Left hindlimb (tissue), 1 donor: Measurements from ENCODE around the gene ELL3.
"Not testable (repeated sequence)": the region's sequence is repeated elsewhere in the genome, so short reads cannot be mapped to it uniquely, and the experiment has no call there.

Experiments used
- DNase-seq: peaks from one replicate; pipeline ENCODE4 v3.0.0-alpha.2; 2018

ELL3 gene, protein sequence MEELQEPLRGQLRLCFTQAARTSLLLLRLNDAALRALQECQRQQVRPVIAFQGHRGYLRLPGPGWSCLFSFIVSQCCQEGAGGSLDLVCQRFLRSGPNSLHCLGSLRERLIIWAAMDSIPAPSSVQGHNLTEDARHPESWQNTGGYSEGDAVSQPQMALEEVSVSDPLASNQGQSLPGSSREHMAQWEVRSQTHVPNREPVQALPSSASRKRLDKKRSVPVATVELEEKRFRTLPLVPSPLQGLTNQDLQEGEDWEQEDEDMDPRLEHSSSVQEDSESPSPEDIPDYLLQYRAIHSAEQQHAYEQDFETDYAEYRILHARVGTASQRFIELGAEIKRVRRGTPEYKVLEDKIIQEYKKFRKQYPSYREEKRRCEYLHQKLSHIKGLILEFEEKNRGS

DNA sequence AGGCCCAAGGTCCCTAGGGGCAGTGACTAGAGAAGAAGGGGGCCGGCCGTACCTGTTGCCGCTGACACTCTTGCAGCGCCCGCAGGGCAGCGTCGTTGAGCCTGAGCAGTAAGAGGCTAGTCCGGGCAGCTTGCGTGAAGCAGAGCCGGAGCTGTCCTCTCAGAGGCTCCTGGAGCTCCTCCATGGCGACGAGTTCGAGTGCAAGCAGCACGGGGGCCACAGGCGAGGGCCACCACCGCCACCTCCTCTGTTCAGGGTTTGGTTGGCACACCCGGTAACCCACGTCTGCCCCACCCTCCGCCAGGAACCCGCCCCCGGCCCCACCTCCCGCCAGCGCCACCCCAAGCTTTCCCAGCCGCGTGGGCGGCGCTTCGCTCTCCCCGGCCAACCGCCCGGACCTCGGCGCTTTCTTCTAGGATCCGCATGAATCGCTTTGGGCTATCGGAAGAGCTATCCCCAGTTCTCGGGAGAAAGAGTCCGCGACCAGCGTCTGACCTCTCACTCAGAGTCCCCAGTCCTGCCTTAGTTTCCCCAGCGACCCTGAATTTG, at the start of gene ELL3:
Gene ELL3, minus strand, starts transcription at position 249 of the 549 bp plus-strand sequence. Its CDS starts 65 bp downstream, at position 184.
- DNase-seq: peak; percentile 84

GRCh38 chr15:43826029-43826507, 49.3 kb upstream of the ELL3 start:
- no peak for DNase-seq

GRCh38 chr15:43825305-43825704, 48.5 kb upstream of the ELL3 start:
- DNase-seq: not testable (repeated sequence)

- DNase-seq: peak; percentile 93
Measured at GRCh38 chr15:43824302-43825246, 47.8 kb upstream of the ELL3 start, which contains the start of gene MFAP1. MFAP1 (minus strand) TSS chr15:43824690; CDS start chr15:43824569, 121 bp downstream.

GRCh38 chr15:43821505-43821904, 44.7 kb upstream of the ELL3 start:
- no peak for DNase-seq

DNA sequence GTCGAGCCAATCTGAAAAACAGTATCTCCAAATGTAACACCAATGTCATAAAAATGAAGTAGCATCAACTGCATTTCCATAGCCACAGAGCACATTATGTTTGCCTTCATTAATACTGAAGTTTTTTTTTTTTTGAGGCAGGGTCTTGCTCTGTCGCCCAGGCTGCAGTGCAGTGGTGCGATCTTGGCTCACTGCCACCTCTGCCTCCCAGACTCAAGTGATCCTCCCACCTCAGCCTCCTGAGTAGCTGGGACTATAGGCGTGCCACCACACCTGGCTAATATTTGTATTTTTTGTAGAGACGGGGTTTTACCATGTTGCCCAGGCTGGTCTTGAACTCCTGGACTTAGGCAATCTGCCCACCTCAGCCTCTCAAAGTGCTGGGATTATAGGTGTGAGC, 38.3 kb upstream of the ELL3 start:
- DNase-seq: not testable (repeated sequence)

DNA sequence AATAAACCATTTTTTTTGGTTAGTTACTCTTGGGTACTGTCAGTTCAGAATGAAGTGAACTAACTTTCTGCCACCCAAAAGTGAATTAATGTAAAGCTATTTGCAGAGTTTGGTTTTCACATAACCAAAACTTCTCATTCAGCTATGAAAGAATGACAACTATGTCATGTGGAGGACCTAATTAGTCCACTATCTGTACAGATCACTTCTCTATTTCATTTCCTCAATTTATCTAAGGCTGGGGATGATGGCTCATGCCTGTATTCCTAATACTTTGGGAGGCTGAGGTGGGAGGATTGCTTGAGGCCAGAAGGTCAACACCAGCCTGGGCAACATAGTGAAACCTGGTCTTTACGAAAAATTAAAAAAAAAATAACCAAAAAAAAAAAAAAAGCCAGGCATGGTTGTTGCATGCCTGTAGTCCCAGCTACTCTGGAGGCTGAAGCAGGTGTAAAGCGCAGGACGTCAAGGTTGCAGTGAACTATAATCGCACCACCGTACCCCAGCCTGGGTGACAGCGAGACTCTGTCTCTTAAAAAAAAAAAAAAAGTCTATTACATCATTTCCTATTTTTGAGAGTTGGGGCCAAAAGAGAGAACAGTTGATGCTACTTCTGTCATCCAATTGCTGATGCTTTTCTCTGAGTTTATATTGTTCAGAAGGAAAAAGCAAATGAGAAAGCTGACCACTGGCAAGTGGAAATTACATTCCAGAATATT, 32.4 kb upstream of the ELL3 start:
- DNase-seq: no peak

- no peak for DNase-seq
Measured at GRCh38 chr15:43808435-43808950, 31.7 kb upstream of the ELL3 start.

GRCh38 chr15:43802676-43803075, 25.9 kb upstream of the ELL3 start:
- DNase-seq: not testable (repeated sequence)

DNA sequence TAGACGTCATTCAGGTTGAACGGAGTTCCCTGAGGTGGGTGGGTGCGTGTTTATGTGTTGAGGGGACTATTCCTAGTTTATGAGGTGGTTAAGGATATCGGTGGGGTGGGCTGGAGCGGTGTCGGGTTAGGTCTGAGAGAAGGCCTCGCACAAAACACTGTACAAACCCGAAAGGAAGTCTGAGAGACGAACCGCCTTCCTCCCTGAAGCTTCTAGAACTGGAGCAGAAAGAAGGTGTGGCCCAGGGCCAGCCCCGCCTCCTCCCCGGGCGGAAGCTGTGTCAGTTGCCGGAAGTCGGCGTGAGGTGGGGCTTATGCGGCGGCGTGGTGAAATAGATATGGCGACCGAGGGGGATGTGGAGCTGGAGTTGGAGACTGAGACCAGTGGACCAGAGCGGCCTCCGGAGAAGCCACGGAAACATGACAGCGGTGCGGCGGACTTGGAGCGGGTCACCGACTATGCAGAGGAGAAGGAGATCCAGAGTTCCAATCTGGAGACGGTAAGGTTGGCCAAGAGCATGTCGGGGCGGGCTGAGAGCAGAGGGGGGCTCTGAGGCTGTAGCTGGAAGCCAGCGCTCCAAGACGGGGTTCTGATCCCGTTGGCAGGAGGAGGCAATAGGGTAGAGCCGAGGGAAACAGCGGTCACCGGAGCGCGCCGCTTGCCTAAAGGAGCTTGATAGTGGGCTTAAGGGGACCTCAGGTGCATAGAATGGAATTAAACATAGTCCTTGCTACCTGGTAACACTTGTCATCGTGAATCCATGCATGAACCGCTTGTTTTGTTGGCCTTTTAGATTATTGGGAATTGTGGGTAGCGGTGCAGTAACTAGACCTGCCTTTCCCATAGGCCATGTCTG, 23.7 kb upstream of the ELL3 start, which contains the start of gene HYPK:
Gene HYPK, plus strand, starts transcription at position 314 of the 856 bp plus-strand sequence. Its CDS starts 24 bp downstream, at position 338.
- peak; percentile 96 for DNase-seq

GRCh38 chr15:43799945-43800285, 23.1 kb upstream of the ELL3 start, which contains the start of gene SERINC4:
SERINC4 (minus strand) TSS chr15:43800220; CDS start chr15:43799986, 234 bp downstream.
- DNase-seq: no peak

DNA sequence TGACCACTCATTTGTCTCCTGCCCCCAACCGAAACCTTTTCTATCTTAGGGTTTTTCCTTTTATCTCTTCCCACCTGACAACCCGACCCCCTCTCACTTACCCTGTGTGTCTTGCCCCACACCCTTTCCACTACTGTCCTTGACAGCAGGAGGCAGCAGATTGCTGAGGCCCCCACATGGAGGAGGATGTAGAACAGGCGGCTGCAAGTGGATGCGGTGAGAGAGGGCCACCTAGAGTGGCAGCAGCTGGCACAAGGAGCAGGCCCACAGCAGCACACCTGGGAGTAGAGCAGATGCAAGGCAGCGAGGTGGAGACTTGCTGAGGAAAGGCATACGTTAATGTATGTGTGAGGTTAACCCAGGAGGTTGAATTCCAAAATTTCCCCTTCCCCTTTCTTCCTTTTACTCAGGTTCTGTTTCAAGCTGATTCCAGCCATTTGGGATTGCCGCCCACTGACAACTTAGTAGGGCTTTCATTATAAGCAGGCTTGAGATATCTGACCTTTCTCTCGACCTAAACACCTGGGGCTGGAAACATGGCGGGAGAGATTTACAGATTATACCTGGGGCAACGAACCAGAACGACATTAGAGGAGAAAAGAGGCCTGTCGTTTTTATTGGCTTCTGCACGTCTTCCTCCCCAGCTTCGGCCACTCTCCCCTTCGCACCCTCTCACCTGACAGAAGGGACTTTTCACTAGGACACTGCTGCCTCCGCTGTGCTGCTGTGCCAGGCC, 22.6 kb upstream of the ELL3 start:
- DNase-seq: no peak

DNA sequence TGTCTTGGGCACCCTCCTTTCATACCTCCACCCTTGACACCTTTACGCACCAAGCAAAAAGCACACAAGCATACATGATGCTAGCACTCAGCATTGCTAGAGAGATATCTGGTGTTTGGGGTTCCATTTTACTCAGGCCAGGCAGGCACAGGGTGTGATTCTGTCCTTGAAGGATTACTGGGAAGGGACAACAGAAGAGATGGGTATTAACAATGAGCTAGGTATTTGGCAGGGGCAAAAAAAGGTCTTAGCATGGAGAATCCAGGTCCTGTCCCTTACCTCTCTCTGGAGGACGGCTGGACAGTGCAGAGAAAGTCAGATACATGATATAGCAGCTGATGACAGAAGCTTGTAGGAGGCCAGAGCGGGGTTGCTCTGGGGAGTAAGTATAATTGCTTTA, 19.8 kb upstream of the ELL3 start:
- DNase-seq: no peak

GRCh38 chr15:43795997-43796396, 19.2 kb upstream of the ELL3 start:
- DNase-seq: no peak

DNA sequence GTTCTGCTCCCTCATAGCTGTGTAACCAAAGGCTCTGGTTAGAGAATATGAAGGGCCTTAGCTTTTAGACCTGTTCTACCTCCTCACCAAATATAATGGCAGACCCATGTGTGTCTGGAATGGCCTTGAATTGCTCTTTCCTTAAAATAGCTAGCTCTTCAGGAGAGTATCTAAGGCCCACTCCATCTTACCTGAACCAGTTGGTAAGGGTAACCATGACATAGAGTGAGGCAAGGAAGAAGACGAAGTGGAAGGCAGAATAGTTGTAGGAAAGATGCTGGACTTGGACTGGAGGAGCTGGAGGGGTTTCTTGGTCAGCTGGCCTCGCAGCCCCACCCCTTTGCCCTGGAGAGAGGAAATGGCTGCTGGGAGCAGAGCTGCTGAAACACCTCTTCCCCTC, 18.4 kb upstream of the ELL3 start:
- no peak for DNase-seq

DNA sequence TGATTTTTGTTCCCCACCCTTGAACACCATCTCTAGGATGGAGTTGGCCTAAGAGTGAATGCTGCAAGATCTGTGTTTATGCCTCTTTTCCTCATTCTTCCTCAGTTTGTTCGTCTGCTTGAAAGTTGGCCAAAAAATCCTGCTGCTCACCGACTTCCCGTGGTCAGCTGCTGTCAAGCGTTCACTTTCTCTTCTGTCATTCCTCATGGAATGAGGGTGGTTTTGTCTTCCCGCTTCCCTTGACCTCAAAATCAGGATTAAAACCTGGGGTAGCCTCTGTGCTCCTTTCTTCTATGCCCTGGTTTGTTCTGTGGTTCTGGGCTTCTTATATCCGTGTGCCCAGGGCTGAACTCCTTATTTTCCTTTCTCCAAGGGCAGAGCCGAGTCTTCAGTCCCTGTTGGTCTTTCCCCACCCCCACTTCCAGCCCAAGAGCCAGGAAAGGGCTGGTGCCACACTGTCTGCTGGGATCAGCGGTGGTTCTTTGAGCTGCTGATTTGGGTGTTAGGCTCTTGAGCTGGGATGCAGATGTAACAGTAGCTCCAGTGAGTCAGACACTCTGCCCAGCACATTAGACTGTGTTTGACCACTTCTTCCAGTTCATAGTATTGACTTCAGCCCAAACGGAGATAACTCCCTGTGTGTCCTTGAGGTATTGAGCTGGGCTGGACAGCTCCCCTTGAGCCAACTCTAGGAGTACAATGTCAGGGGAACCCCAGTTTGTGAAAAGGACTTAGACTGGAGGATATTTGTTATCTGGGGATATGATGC, 17.7 kb upstream of the ELL3 start:
- DNase-seq: no peak

DNA sequence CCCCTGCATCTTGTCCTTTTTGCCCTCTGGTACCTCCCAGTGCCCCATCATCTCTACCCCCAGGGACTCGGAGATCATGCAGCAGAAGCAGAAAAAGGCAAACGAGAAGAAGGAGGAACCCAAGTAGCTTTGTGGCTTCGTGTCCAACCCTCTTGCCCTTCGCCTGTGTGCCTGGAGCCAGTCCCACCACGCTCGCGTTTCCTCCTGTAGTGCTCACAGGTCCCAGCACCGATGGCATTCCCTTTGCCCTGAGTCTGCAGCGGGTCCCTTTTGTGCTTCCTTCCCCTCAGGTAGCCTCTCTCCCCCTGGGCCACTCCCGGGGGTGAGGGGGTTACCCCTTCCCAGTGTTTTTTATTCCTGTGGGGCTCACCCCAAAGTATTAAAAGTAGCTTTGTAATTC, 16.9 kb upstream of the ELL3 start:
- DNase-seq: no peak

DNA sequence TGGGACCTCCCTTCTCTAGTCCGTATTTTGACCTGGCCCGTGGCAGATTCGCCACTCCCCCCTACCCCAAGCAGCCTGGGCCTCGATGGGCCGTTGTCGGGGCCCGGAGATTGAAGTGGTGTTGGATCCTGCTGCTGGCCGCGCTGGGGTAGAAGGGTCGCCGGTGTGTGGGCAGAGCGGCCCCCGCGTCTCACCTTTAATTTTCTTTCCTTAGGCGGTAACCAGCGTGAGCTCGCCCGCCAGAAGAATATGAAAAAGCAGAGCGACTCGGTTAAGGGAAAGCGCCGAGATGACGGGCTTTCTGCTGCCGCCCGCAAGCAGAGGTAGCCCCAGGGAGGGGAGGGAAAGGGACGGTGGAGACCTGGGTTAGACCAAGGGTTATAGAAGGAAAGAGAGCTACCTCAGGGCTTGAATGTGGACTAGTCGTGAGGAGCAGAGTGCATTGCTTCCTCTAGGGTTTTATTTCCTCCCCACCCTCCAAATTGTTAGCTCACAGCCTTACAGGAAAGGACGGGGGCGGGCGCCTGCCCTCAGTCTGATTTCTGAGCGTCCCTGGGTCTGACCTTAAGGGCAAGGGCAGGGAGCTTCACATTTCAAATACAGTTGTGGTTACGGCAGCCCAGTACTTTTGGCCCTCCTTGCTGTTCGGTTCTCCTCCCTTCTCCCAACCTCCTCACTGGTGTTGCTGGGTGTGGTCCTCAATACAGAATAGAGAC, 16.2 kb upstream of the ELL3 start:
- DNase-seq: peak; percentile 35
